ENCODE data around the gene JARID2. TPM values are rescaled to one million over a fixed set of nuclear protein-coding genes. Genes with fewer than 3 reads are reported as not detected.

JARID2 gene
- total RNA-seq, 1 donor from 2014 or later, result 66.1 TPM

DNA sequence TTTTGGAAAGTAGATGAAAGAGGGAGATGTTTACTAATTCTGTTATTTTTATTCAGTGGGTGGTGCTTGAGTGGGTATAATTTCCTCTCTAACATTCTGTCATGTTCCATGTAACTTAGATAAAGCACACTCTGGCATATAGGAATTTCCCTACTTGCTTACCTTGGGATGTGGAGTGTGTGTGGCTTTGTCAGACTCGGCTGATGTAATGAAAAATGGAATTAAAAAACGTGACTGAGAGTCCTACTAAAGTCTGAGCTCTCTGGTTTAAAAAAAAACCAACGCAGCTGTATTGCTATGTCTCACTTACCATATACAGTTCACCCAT, 98.3 kb downstream of the JARID2 start:
- no peak for TF ChIP-seq CTCF (IDR thresholded peaks at IDR 0.05; ENCODE audit: unreplicated experiment)
- H3K4me3 Mint-ChIP-seq (ENCODE audit: unreplicated experiment), result no peak overlapping the region
- no peaks in the 10 kb centered on the region for H3K27me3 Mint-ChIP-seq (ENCODE audit: unreplicated experiment)
- H3K4me1 Mint-ChIP-seq (ENCODE audit: unreplicated experiment), result peaks cover 40% of the 10 kb centered on the region
- no peak for DNase-seq (ENCODE audit: low spot score)
- H3K9me3 Mint-ChIP-seq (ENCODE audit: unreplicated experiment), result no peaks in the 10 kb centered on the region
- no peak overlapping the region for H3K27ac Mint-ChIP-seq (ENCODE audit: unreplicated experiment)
- no peaks in the 10 kb centered on the region for H3K36me3 Mint-ChIP-seq (ENCODE audit: low read depth, unreplicated experiment)

DNA sequence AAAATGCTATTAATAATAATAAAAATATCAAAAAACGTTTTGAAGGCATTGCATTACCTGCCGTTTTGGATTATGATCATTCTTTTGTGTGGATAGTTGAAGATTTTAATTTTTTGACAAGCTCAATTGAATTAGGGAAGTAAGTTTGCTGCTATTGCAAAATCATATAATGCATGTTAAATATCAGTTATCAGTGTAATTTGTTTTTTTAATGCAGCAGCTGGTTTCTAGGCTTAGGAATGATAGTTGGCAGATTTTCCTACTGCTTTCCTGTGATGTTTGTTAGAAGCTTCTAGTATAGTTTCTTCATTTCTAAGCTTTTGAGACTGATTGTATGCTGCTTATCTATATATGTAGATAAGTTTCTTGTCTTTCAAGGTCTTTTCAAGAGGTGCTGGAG, 99.0 kb downstream of the JARID2 start:
- no peak for DNase-seq (ENCODE audit: low spot score)
- H3K9me3 Mint-ChIP-seq (ENCODE audit: unreplicated experiment), result no peaks in the 10 kb centered on the region
- TF ChIP-seq CTCF (IDR thresholded peaks at IDR 0.05; ENCODE audit: unreplicated experiment), result no peak
- H3K27me3 Mint-ChIP-seq (ENCODE audit: unreplicated experiment), result no peaks in the 10 kb centered on the region
- no peak overlapping the region for H3K27ac Mint-ChIP-seq (ENCODE audit: unreplicated experiment)
- peaks cover 44% of the 10 kb centered on the region for H3K4me1 Mint-ChIP-seq (ENCODE audit: unreplicated experiment)
- no peaks in the 10 kb centered on the region for H3K36me3 Mint-ChIP-seq (ENCODE audit: low read depth, unreplicated experiment)
- H3K4me3 Mint-ChIP-seq (ENCODE audit: unreplicated experiment), result no peak overlapping the region

DNA sequence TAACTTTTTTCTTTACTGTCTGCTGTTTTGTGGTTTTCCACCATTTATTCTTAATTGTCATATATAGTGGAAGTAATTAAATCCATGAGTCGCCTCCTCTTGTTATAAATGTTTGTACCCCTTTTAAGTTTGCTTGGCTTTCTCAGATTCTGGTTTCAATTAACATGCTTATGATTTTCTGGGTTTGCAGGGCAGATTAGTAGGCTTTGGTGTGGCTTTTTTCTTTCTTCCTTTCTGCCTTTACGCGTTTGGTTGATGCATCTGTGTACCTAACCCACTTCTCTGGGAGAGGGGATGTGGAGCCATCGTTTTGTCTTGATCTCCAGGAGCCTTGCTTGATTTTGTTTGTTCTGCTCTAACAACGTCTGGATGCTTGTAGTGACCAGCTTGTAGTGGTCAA, 100.4 kb downstream of the JARID2 start:
- no peak overlapping the region for H3K27ac Mint-ChIP-seq (ENCODE audit: unreplicated experiment)
- H3K27me3 Mint-ChIP-seq (ENCODE audit: unreplicated experiment), result no peaks in the 10 kb centered on the region
- H3K4me1 Mint-ChIP-seq (ENCODE audit: unreplicated experiment), result peaks cover 33% of the 10 kb centered on the region
- no peak for TF ChIP-seq CTCF (IDR thresholded peaks at IDR 0.05; ENCODE audit: unreplicated experiment)
- H3K36me3 Mint-ChIP-seq (ENCODE audit: low read depth, unreplicated experiment), result no peaks in the 10 kb centered on the region
- no peak overlapping the region for H3K4me3 Mint-ChIP-seq (ENCODE audit: unreplicated experiment)
- DNase-seq (ENCODE audit: low spot score), result no peak
- no peaks in the 10 kb centered on the region for H3K9me3 Mint-ChIP-seq (ENCODE audit: unreplicated experiment)

DNA sequence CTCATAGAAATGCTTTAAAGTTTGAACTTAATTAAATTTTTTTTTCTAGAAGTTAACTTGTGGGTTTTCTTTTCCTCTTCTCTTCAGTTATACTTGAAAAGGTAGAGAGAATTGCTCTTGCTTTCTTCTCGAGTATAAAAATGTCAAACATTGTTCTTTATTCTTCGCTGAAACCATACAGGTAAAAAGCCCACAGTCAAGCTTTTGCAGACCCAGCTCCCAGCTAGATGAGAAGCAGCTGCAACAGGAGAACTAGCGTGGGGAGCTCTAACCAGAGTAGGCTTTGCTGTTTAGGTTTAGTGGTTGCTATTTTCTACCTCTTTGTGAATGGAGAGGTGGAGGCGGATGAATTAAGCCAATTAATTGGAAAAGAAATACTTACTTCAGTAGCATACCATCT, 102.7 kb downstream of the JARID2 start:
- H3K27me3 Mint-ChIP-seq (ENCODE audit: unreplicated experiment), result peaks cover 3% of the 10 kb centered on the region
- H3K36me3 Mint-ChIP-seq (ENCODE audit: low read depth, unreplicated experiment), result no peaks in the 10 kb centered on the region
- no peak overlapping the region for H3K27ac Mint-ChIP-seq (ENCODE audit: unreplicated experiment)
- H3K9me3 Mint-ChIP-seq (ENCODE audit: unreplicated experiment), result no peaks in the 10 kb centered on the region
- H3K4me1 Mint-ChIP-seq (ENCODE audit: unreplicated experiment), result peaks cover 43% of the 10 kb centered on the region
- H3K4me3 Mint-ChIP-seq (ENCODE audit: unreplicated experiment), result no peak overlapping the region
- TF ChIP-seq CTCF (IDR thresholded peaks at IDR 0.05; ENCODE audit: unreplicated experiment), result no peak
- DNase-seq (ENCODE audit: low spot score), result no peak

- no peak for DNase-seq (ENCODE audit: low spot score)
- Mint-ChIP-seq H3K27me3 (ENCODE audit: unreplicated experiment) (peaks cover 3% of the 10 kb centered on the region), H3K9me3 (ENCODE audit: unreplicated experiment) (no peaks in the 10 kb centered on the region), H3K36me3 (ENCODE audit: low read depth, unreplicated experiment) (no peaks in the 10 kb centered on the region), H3K4me1 (ENCODE audit: unreplicated experiment) (peaks cover 45% of the 10 kb centered on the region), H3K4me3 (ENCODE audit: unreplicated experiment) (no peak overlapping the region), H3K27ac (ENCODE audit: unreplicated experiment) (no peak overlapping the region)
- TF ChIP-seq CTCF (IDR thresholded peaks at IDR 0.05; ENCODE audit: unreplicated experiment), result no peak
Measured at GRCh38 chr6:15349379-15349778, 103.5 kb downstream of the JARID2 start.
